H9 (cell line): Measurements from ENCODE around the gene SKAP1. TPM values are rescaled to one million over a fixed set of nuclear protein-coding genes. Genes with fewer than 3 reads are reported as not detected.

Experiments
- DNase-seq: peaks from one replicate; pipeline ENCODE4 v3.0.0-alpha.2; 2017
- H2AFZ ChIP-seq: one replicate; pipeline ENCODE4 v1.6.1; 2013; ENCODE audit warnings: mild to moderate bottlenecking, low read length, control low read depth, moderate library complexity
- H2AK5ac ChIP-seq: 2 replicates; pipeline ENCODE4 v1.6.1; 2013; ENCODE audit warnings: low read length, control low read depth, mixed read lengths; ENCODE audit not compliant: insufficient read length
- H2BK120ac ChIP-seq: one replicate; pipeline ENCODE4 v1.6.1; 2013; ENCODE audit warnings: low read depth, mild to moderate bottlenecking, low read length, control low read depth, inconsistent platforms; ENCODE audit not compliant: poor library complexity, severe bottlenecking
- H2BK12ac ChIP-seq: 2 replicates; pipeline ENCODE4 v1.6.1; 2013; ENCODE audit warnings: low read length, control low read depth, mixed read lengths, low read depth; ENCODE audit not compliant: insufficient read length
- H2BK15ac ChIP-seq: 2 replicates; pipeline ENCODE4 v1.6.1; 2013; ENCODE audit warnings: low read depth, low read length, control low read depth
- H2BK20ac ChIP-seq: one replicate; pipeline ENCODE4 v1.6.1; 2013; ENCODE audit warnings: low read depth, mild to moderate bottlenecking, low read length, control low read depth, inconsistent platforms; ENCODE audit not compliant: poor library complexity, severe bottlenecking
- H2BK5ac ChIP-seq: 2 replicates; pipeline ENCODE4 v1.6.1; 2013; ENCODE audit warnings: low read length, control low read depth, mixed read lengths; ENCODE audit not compliant: insufficient read length
- H3K14ac ChIP-seq: 2 replicates; pipeline ENCODE4 v1.6.1; 2013; ENCODE audit warnings: low read length, control low read depth; ENCODE audit not compliant: insufficient read depth
- H3K18ac ChIP-seq: 2 replicates; pipeline ENCODE4 v1.6.1; 2013; ENCODE audit warnings: low read depth, mild to moderate bottlenecking, mixed read lengths, low read length, control low read depth; ENCODE audit not compliant: insufficient read length
- H3K23ac ChIP-seq: 2 replicates; pipeline ENCODE4 v1.6.1; 2013; ENCODE audit warnings: low read length, control low read depth, mixed read lengths, low read depth; ENCODE audit not compliant: insufficient read length
- H3K23me2 ChIP-seq: 2 replicates; pipeline ENCODE4 v1.6.1; 2013; ENCODE audit warnings: low read depth, mild to moderate bottlenecking, mixed read lengths, low read length, control low read depth; ENCODE audit not compliant: insufficient read length, poor library complexity, severe bottlenecking
- H3K27ac ChIP-seq: 2 replicates; pipeline ENCODE4 v1.5.1; 2013; ENCODE audit warnings: low read length, control low read depth, mixed read lengths, low read depth; ENCODE audit not compliant: insufficient read length
- H3K27me3 ChIP-seq: 2 replicates; pipeline ENCODE4 v1.6.1; 2013; ENCODE audit warnings: low read length, control low read depth, inconsistent platforms; ENCODE audit not compliant: insufficient read depth
- H3K4ac ChIP-seq: 2 replicates; pipeline ENCODE4 v1.6.1; 2013; ENCODE audit warnings: low read depth, mild to moderate bottlenecking, control low read depth, inconsistent platforms, low read length, moderate library complexity
- H3K4me1 ChIP-seq: 2 replicates; pipeline ENCODE4 v1.6.1; 2013; ENCODE audit warnings: low read length, control low read depth, inconsistent platforms; ENCODE audit not compliant: insufficient read depth
- H3K4me2 ChIP-seq: 2 replicates; pipeline ENCODE4 v1.6.1; 2013; ENCODE audit warnings: low read length, control low read depth, mixed read lengths; ENCODE audit not compliant: insufficient read length, insufficient read depth
- H3K56ac ChIP-seq: 2 replicates; pipeline ENCODE4 v1.6.1; 2013; ENCODE audit warnings: low read depth, mild to moderate bottlenecking, mixed read lengths, low read length, control low read depth; ENCODE audit not compliant: insufficient read length
- H3K79me1 ChIP-seq: 2 replicates; pipeline ENCODE4 v1.6.1; 2013; ENCODE audit warnings: low read depth, mild to moderate bottlenecking, moderate library complexity, low read length, control low read depth, inconsistent platforms; ENCODE audit not compliant: insufficient read depth, poor library complexity, severe bottlenecking
- H3K79me2 ChIP-seq: 2 replicates; pipeline ENCODE4 v1.6.1; 2013; ENCODE audit warnings: low read length, control low read depth, inconsistent platforms; ENCODE audit not compliant: insufficient read depth
- H3K9ac ChIP-seq: 2 replicates; pipeline ENCODE4 v1.6.1; 2013; ENCODE audit warnings: low read length, control low read depth, mixed read lengths; ENCODE audit not compliant: insufficient read length; ENCODE audit errors: extremely low read depth
- H3K9me3 ChIP-seq: one replicate; pipeline ENCODE4 v1.6.1; 2013; ENCODE audit warnings: low read depth, low read length, inconsistent platforms; ENCODE audit not compliant: control insufficient read depth
- H3T11ph ChIP-seq: one replicate; pipeline ENCODE4 v1.6.1; 2013; ENCODE audit warnings: mild to moderate bottlenecking, low read length, control low read depth, inconsistent platforms
- H4K20me1 ChIP-seq: one replicate; pipeline ENCODE4 v1.6.1; 2013; ENCODE audit not compliant: control insufficient read depth, insufficient read length, insufficient read depth
- H4K5ac ChIP-seq: 2 replicates; pipeline ENCODE4 v1.6.1; 2013; ENCODE audit warnings: low read depth, mild to moderate bottlenecking, mixed read lengths, low read length, control low read depth; ENCODE audit not compliant: insufficient read length
- H4K8ac ChIP-seq: replicated peaks from 2 replicates; pipeline ENCODE4 v1.6.1; 2013; ENCODE audit warnings: low read length, control low read depth, mixed read lengths, low read depth; ENCODE audit not compliant: insufficient read length
- H4K91ac ChIP-seq: 2 replicates; pipeline ENCODE4 v1.6.1; 2013; ENCODE audit warnings: low read depth, mild to moderate bottlenecking, moderate library complexity, mixed read lengths, low read length, control low read depth; ENCODE audit not compliant: insufficient read length
- H3K27ac Mint-ChIP-seq, 3 experiments: 2 replicates in 2 of 3; 3 replicates in 1 of 3; pipeline ENCODE4 v1.8.0; 2020 to 2021; ENCODE audit warnings: mixed read lengths in 3 of 3, mild to moderate bottlenecking in 1 of 3, moderate library complexity in 1 of 3
- H3K27me3 Mint-ChIP-seq: 2 replicates; pipeline ENCODE4 v1.8.0; 2021; ENCODE audit warnings: low read depth, mild to moderate bottlenecking, moderate library complexity, mixed read lengths
- H3K36me3 Mint-ChIP-seq, 3 experiments: 2 replicates in 2 of 3; 3 replicates in 1 of 3; pipeline ENCODE4 v1.8.0; 2020 to 2021; ENCODE audit warnings: low read depth in 3 of 3, mixed read lengths in 3 of 3; ENCODE audit not compliant: insufficient read depth in 1 of 3
- H3K4me1 Mint-ChIP-seq, 2 experiments: 2 replicates each; pipeline ENCODE4 v1.8.0; 2020; ENCODE audit warnings: mixed read lengths in 2 of 2
- H3K4me3 Mint-ChIP-seq, 2 experiments: 2 replicates in 1 of 2; 3 replicates in 1 of 2; pipeline ENCODE4 v1.8.0; 2020 to 2021; ENCODE audit warnings: mild to moderate bottlenecking in 2 of 2, mixed read lengths in 2 of 2, moderate library complexity in 1 of 2
- H3K9me3 Mint-ChIP-seq, 2 experiments: 2 replicates in 1 of 2; 3 replicates in 1 of 2; pipeline ENCODE4 v1.8.0; 2020; ENCODE audit warnings: mild to moderate bottlenecking in 2 of 2, mixed read lengths in 2 of 2, moderate library complexity in 1 of 2
- CTCF ChIP-seq: fragments of 200-600 bp; sonication (generic); conservative IDR thresholded peaks from 3 replicates; pipeline ENCODE4 v1.8.0; 2021; ENCODE audit warnings: antibody characterized with exemption, mild to moderate bottlenecking
- WGBS: extraction: QIAGEN DNeasy Blood & Tissue Kit; methylation state at CpG from one replicate; pipeline ENCODE4 v1.1.7; 2013; ENCODE audit warnings: missing lambda C conversion rate, low lambda C conversion rate, mixed read lengths; ENCODE audit not compliant: insufficient read length; ENCODE audit errors: extremely low coverage; 5-methylcytosine and 5-hydroxymethylcytosine counted together
- total RNA-seq: library from RNA; stranded (reverse); gene quantifications from 2 replicates; pipeline ENCODE4 v1.2.1, GENCODE V29; 2021

SKAP1 gene
- total RNA-seq, 1 experiment from 2014 or later = not detected

GRCh38 chr17:48374650-48375230, 55.3 kb downstream of the SKAP1 start:
- Histone ChIP-seq H2AFZ (no peak overlapping the region), H3K56ac (no peak overlapping the region), H2BK120ac (no peak overlapping the region), H3K9ac (no peak overlapping the region), H3K79me1 (no peaks in the 10 kb centered on the region), H3K4me1 (no peaks in the 10 kb centered on the region), H3K27me3 (no peaks in the 10 kb centered on the region), H4K8ac (no peak overlapping the region), H3K23ac (no peak overlapping the region), H3K18ac (no peak overlapping the region), H3K4ac (no peak overlapping the region), H2BK5ac (no peak overlapping the region), H4K5ac (no peak overlapping the region), H3K23me2 (no peaks in the 10 kb centered on the region), H3K9me3 (no peaks in the 10 kb centered on the region), H2AK5ac (no peak overlapping the region), H3K79me2 (no peaks in the 10 kb centered on the region), H3T11ph (no peak overlapping the region), H3K14ac (no peak overlapping the region), H2BK12ac (no peak overlapping the region), H2BK15ac (no peak overlapping the region), H2BK20ac (no peak overlapping the region), H3K27ac (no peak overlapping the region), H4K91ac (no peak overlapping the region), H3K4me2 (no peak overlapping the region), H4K20me1 (no peaks in the 10 kb centered on the region)
- Mint-ChIP-seq H3K9me3 (no peaks in the 10 kb centered on the region), H3K27me3 (peaks cover 32% of the 10 kb centered on the region), H3K36me3 (no peaks in the 10 kb centered on the region), H3K4me1 (no peaks in the 10 kb centered on the region), H3K27ac (no peak overlapping the region), H3K4me3 (no peak overlapping the region)
- DNase-seq = peak; percentile 74
- no CpG with 5 or more reads among the region's 1 CpG for WGBS
- TF ChIP-seq CTCF = peak; percentile 95
